ENCODE measurements around the gene LRP1-AS.

The LRP1-AS gene

GRCh38 chr12:57181072-57181471, 33.7 kb upstream of the LRP1-AS start:
- no peak for TF ChIP-seq CTCF (IDR thresholded peaks at IDR 0.05; ENCODE audit: low read length, missing control alignments)
- DNase-seq (ENCODE audit: low read depth) = no peak

GRCh38 chr12:57180321-57180989, 33.0 kb upstream of the LRP1-AS start:
- H3K4me3 ChIP-seq (replicated peaks; ENCODE audit: low read depth, low read length) = no peak overlapping the region
- no peak for DNase-seq (ENCODE audit: low read depth)
- no peak for TF ChIP-seq CTCF (IDR thresholded peaks at IDR 0.05; ENCODE audit: low read length, missing control alignments)

More at GRCh38 chr12:57181072-57181471, 33.7 kb upstream of the LRP1-AS start:
- no peak overlapping the region for H3K4me3 ChIP-seq (replicated peaks; ENCODE audit: low read depth, low read length)

- no peak for TF ChIP-seq CTCF (IDR thresholded peaks at IDR 0.05; ENCODE audit: low read length, missing control alignments)
- H3K4me3 ChIP-seq (replicated peaks; ENCODE audit: low read depth, low read length) = no peak overlapping the region
- no peak for DNase-seq (ENCODE audit: low read depth)
Measured at GRCh38 chr12:57179331-57180086, 32.1 kb upstream of the LRP1-AS start.

- DNase-seq (ENCODE audit: low read depth) = no peak
- H3K4me3 ChIP-seq (replicated peaks; ENCODE audit: low read depth, low read length) = no peak overlapping the region
- TF ChIP-seq CTCF (IDR thresholded peaks at IDR 0.05; ENCODE audit: low read length, missing control alignments) = no peak
Measured at GRCh38 chr12:57178213-57178612, 30.8 kb upstream of the LRP1-AS start.

GRCh38 chr12:57177354-57177753, 29.9 kb upstream of the LRP1-AS start:
- no peak for DNase-seq (ENCODE audit: low read depth)
- no peak overlapping the region for H3K4me3 ChIP-seq (replicated peaks; ENCODE audit: low read depth, low read length)
- TF ChIP-seq CTCF (IDR thresholded peaks at IDR 0.05; ENCODE audit: low read length, missing control alignments) = no peak

GRCh38 chr12:57176846-57177245, 29.4 kb upstream of the LRP1-AS start:
- H3K4me3 ChIP-seq (replicated peaks; ENCODE audit: low read depth, low read length) = no peak overlapping the region
- DNase-seq (ENCODE audit: low read depth) = no peak

More at GRCh38 chr12:57176846-57177245, 29.4 kb upstream of the LRP1-AS start:
- TF ChIP-seq CTCF (IDR thresholded peaks at IDR 0.05; ENCODE audit: low read length, missing control alignments) = no peak

All from fibroblast of pulmonary artery (primary cell).